HG02610 (cell line): Measurements from ENCODE around the gene LYZL1.
"Not testable (repeated sequence)": the region's sequence is repeated elsewhere in the genome, so short reads cannot be mapped to it uniquely, and the experiment has no call there.

Experiments used
- ATAC-seq: cut with Tn5 transposase; IDR thresholded peaks from one replicate; pipeline ENCODE4 v1.9.1; 2021; ENCODE audit warnings: mild to moderate bottlenecking, moderate library complexity; ENCODE audit not compliant: unreplicated experiment

Gene LYZL1

GRCh38 chr10:29326886-29327745 lies 38.2 kb downstream of the LYZL1 start:
- no peak for ATAC-seq

DNA sequence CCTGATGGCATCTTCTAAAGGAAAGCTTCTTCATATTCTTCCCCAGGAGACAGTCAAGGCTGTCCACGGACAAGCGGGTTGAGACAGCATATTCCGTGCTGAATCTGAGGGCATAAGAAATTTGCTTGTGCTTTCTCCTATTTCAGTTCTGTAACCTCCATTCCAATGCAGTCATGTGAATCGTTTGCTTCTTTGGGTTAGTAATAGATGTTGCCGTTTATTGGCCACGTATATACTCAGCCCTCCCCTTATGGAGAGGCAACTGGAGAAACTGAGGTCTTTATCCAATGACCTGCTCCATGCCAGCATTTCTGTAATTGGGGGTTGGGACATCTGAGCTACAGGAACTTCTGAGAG lies 38.9 kb downstream of the LYZL1 start:
- no peak for ATAC-seq

DNA sequence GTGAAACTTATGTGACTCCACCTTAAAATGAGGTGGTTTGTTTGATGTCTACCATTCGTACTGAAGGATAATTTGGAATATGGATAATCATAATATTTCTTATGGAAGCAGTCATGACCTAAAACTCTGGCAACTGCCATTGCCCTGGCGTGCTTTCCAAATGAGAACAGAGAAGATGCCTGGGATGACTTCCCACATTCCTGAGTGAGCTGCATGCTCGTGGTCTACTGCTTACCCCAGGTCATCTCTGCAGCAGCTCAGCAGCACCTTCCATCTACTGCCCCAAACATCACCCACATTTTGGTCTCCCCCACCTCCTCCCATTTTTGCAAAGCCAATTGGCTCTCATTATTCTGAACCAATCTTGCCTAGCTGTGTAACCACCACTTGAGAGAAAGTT lies 40.1 kb downstream of the LYZL1 start:
- ATAC-seq: no peak

DNA sequence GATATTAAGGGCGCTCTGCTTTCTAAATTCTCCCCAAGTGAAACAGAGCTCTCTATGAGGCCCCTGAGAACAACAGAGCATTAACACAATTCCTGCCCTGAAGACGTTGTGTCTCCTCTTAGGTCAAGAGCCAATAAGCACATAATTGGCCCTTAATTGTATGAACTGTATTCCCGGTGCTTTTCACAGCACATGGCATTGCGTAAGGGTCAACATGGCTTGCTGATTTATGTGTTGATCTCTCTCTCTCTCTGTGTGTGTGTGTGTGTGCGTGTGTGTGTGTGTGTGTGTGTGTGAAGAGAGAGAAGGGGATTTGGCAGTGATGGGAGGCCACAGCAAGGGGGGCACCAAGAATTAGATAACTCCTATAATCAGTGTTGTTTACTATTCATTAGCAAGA lies 40.5 kb downstream of the LYZL1 start:
- no peak for ATAC-seq

DNA sequence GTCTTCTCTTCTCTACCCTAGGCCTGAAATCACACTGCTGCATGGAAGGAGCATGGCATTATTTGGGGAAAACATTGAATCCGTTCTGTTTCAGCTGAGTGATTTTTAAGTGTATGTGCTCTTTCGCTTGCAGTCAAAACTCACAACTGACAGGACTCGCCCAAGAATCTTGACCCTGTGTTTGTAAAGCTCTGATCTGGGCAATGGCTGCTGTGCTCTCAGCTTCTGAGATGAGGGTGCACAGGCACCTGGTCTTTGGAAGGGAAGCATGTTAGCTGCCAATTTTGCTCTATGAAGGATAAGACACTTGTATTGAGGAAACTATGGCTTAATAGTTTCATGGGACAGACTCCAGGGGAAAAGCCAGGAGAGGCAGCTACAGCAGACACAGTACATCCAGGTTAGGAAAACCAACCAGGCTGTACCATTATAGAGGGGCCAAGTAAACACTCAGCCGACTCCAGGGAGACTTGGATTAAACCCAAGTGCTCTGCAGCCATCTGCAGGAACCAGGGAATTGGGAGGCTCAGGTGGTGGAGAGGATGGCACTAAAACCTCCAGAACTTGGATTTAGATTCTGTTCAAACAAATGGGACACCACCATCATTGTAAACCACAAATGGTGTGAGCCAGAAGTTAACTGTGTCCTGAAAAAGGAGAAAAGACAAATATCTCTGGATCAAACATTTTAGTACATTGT lies 43.3 kb downstream of the LYZL1 start:
- no peak for ATAC-seq

DNA sequence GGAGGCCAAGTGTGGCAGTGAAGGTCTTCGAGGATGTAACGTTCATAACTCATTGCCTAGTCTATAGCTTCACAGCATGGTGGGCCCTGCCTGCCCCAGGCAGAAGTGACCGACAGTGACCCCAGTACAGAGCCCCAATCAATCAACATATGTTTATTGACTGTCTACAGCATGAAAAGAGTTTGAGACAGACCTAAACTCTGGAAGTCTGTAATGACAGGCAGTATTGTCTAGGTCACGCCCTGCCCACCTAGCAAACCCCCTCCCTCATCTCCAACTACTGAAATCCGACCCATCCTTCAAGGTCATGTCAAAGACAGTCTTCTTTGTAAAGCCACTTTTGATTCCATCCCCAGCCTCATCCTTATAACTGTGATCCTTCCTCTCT lies 43.9 kb downstream of the LYZL1 start:
- ATAC-seq: no peak

GRCh38 chr10:29337526-29337925 lies 48.7 kb downstream of the LYZL1 start:
- not testable (repeated sequence) for ATAC-seq

GRCh38 chr10:29343607-29344038 lies 54.8 kb downstream of the LYZL1 start:
- ATAC-seq: no peak

GRCh38 chr10:29344073-29344820 lies 55.4 kb downstream of the LYZL1 start:
- ATAC-seq: no peak

- ATAC-seq: no peak
Observed at GRCh38 chr10:29345144-29345909, 56.5 kb downstream of the LYZL1 start.

DNA sequence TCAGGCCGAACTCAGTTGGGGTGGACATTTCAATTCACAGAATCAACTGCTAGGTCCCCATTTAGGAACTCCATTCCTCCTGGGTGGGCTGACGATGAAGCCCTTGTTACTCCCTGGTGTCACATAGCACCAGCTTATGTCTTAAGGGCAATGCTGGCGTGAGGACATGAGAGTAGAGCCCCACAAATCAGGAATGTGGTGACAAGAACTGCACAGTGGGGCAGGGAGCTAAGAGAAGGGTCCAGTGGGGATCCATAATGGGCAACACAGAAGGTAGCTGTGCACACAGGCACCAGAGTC lies 57.0 kb downstream of the LYZL1 start:
- ATAC-seq: no peak

GRCh38 chr10:29346296-29347001 lies 57.6 kb downstream of the LYZL1 start:
- ATAC-seq: no peak

DNA sequence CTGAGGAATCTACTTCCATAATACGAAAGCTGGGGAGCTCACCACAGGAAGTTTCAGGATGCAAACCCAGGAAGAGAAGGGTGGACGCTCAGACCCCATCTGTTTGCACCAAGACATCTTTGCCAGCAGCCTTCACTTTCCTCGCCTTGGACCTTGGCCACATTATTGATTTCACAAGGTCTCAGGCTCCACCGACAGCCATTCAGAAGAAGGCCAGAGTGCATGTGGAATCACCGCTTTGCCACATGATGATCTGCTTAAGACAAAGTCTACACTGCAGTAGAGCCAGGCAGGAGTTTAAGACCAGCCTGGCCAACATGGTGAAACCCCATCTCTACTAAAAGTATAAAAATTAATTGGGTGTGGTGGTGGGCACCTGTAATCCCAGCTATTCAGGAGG lies 60.0 kb downstream of the LYZL1 start:
- ATAC-seq: no peak

GRCh38 chr10:29353305-29353704 lies 64.4 kb downstream of the LYZL1 start:
- ATAC-seq: no peak

DNA sequence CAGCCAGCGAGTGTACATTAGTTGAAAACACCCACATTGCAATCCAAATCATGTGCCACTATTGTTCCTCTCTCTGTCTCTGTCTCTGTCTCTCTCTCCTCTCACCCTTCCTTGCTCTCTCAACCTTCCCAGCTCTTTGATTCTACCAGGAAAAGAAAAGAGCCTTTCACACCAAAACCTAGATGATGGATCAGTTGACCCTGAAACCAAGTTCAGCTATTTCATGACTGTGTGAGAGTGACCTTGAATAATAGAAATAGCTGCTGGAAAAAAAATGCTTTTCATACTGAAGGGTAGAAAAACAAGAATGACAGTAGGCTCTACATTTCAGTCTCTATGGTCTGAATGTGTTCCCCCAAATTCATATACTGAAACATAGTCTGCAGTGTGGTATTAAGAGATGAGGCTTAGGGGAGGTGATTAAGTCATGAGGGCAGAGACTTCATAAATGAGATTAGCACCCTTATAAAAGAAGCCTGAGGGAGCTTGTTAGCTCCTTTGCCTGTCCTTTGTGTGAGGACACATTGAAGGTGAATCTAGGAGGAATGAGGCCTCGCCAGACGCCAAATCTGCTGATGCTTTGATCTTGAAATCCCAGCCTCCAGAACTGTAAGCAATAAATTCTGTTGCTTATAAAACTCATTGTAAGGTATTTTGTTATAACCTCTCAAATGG lies 65.2 kb downstream of the LYZL1 start:
- ATAC-seq: no peak

DNA sequence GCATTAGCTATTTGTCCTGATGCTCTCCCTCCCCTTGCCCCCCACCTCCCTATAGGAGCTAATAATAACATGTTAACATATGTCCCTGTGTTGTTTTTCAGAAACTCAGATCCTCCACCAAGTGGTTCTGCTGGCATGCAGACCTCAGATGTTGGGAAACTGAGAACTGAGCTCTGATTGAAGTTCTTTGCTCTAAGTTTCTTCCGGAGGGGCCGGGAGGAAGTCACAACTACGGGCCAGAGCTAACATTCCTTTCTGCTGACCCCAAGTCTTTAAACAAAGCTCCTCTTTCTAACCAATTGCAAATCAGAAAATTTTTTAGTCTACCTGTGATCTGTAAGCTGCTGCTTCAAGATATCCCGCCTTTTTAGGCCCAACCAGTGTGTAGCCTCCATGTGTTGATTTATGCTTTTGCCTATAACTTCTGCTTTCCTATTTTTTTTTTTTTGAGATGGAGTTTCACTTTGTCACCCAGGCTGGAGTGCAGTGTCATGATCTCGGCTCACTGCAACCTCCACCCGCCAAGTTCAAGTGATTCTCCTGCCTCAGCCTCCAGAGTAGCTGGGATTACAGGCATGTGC lies 66.6 kb downstream of the LYZL1 start:
- no peak for ATAC-seq

- ATAC-seq: no peak
Observed at GRCh38 chr10:29356931-29357330, 68.1 kb downstream of the LYZL1 start.

GRCh38 chr10:29358010-29358616 lies 69.2 kb downstream of the LYZL1 start:
- no peak for ATAC-seq

DNA sequence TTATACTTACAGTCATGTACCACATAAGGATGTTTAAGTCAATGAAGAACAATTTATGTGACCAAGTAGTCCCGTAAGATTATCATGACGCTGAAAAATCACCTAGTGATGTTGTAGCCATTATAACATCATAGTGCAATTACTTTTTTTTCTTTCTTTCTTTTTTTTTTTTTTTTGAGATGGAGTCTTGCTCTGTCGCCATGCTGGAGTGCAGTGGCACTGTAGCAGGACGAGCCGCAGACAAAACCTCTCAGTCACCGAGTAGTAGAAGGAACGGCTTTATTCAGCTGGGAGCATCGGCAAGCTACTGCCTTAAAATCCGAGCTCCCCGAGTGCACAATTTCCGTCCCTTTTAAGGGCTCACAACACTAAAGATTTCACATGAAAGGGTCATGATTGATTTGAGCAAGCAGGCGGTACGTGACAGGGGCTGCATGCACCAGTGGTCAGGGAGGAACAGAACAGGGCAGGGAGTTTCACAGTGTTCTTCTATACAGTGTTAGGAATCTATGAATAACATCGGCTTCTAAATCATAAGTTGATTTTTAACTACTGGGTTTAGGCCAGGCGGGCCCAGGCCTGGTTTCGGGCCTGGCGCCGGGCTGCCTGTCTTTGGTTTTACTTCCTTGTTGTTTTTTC lies 71.5 kb downstream of the LYZL1 start:
- ATAC-seq: not testable (repeated sequence)
